HG03196 (cell line): ENCODE results near the gene PSG2.
"Not testable (repeated sequence)": the region's sequence is repeated elsewhere in the genome, so short reads cannot be mapped to it uniquely, and the experiment has no call there.

Source experiments
- ATAC-seq: cut with Tn5 transposase; IDR thresholded peaks from one replicate; pipeline ENCODE4 v1.9.1; 2021; ENCODE audit not compliant: unreplicated experiment

Gene PSG2

DNA sequence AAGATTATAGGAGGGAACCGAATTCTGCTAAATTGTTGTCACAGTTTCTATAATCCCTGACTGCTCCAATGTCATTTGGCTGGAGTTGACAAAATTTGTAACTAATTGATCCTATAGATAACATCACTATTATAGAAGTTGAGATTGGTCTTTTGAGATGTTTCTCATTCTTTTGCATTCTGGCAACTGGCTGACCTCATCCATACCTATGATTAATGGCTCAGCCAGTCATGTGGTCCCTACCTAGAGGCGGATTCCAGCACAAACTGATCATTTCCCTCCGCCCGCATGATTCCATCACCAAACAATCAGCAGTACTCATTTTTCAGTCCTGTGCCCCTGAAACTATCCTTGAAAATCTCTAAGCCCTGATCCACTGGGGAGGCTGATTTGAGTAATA, 4.2 kb downstream of the PSG2 start:
- no peak for ATAC-seq

DNA sequence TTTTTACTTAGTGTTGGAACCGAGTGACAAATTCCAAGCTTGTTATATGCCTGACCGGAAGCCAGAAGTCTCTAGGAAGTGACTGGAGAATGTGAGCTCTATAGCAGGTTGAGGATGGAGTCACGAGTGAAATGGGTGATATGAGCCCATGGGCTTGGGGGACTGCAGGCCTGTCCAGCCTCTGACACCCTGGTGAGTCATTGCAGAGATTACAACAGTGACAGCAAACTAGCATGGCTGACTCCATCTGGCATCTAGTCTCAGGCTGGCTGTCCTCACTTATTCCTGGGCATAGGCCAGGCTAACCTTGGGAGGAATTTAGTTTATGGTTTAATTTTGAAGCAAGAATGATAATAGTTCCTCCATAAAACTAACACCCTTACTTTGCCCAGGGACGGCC, 4.6 kb downstream of the PSG2 start:
- ATAC-seq: not testable (repeated sequence)

GRCh38 chr19:43062418-43062817, 20.1 kb downstream of the PSG2 start:
- ATAC-seq: not testable (repeated sequence)

DNA sequence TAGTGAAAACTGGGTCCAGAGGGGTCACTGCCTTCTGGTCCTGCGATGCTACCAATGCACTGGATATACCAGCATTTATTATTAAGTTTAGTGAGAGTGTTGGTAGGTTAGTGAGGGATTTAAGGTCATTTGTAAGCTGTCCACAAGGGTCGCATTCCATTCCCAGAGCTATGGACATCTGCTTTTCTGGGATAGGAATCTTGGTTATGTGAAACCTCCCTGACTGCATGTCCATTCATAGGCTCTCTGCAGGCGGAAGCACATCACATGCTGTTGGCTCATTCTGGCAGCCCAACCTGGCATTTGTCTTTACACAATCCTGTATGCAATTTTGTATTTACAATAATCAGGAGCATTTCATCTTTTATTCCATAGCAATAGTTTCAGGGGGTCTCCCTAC, 21.2 kb downstream of the PSG2 start:
- not testable (repeated sequence) for ATAC-seq

- not testable (repeated sequence) for ATAC-seq
Measured at GRCh38 chr19:43060254-43060653, 22.2 kb downstream of the PSG2 start.

- ATAC-seq: not testable (repeated sequence)
Measured at GRCh38 chr19:43059482-43059881, 23.0 kb downstream of the PSG2 start.

- ATAC-seq: not testable (repeated sequence)
Measured at GRCh38 chr19:43058440-43058839, 24.1 kb downstream of the PSG2 start.

DNA sequence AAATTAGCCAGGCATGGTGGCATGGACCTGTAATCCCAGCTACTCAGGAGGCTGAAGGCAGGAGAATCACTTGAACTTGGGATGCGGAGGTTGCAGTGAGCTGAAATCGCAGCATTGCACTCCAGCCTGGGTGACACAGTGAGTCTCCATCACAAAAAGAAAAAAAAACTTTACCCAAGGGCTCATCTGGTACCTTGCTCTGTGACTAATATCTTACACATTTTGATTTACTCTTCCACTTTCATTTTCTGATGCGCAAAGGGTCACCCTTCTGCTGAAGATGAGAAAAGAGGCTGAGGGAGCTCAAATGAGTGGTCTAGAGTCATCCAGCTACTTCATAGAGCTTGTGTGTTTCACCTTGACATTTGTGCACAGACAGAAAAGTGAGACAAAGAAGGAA, 34.5 kb downstream of the PSG2 start:
- ATAC-seq: not testable (repeated sequence)

DNA sequence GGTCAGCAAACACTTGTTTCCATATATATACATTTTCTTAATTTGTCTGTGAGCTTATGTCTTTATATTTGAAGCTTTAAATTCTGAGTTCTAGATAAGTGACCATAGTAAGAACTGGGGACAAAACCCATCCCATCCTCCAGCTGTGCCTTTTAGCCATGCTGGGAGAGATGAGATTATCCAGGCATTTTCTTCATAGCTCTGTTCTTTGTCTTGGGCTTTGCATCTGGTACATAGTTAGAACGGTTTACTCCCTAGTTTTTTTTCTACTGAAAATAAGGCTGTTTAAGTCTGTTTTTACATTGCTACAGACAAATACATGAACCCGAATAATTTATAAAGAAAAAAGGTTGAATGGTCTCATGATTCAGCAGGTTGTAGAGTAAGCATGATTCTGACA, 35.9 kb downstream of the PSG2 start:
- not testable (repeated sequence) for ATAC-seq

DNA sequence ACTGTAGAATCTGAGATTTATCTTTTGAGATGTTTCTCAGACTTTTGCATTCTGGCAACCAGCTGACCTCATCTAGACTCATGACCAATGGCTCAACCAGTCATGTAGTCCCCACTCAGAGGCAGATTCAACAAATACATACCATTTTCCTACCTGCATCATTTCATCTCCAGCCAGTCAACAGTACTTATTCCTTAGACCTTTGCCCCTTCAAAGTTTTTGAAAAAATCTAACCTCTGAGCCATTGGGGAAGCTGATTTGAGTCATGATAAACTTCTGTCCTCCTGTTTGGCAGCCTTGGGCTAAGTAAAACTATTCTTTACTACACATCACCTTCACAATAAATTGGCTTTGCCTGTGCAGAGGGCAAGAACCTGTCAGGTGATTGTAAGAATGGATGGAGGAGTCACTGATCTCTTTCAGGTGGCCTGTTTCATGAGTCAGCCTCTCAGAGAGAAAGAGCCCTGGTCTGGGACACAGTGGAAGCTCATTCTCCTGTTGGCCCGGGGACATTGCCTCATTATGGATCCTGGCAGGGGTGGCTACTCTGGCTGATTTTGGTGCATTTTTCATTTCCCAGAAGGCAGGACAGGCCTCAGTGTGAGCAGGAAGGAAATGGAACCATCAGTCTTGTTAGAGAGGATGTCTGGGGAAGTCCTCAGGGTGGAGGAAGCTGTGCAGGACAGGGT, 38.9 kb downstream of the PSG2 start:
- ATAC-seq: not testable (repeated sequence)

DNA sequence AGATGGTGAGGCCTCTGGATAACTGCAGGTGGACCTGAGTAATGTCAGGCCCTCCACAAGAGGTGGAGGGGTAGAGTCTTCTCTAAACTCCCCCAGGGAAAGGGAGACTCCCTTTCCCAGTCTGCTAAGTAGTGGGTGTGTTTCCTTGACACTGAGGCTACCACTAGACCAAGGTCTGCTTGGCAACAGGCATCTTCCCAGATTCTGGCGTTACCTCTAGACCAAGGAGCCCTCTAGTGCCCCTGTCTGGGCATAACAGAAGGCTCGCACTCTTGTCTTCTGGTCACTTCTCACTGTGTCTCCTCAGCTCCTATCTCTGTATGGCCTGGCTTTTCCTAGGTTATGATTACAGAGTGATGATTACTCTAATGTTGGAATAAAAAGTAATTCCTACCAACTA, 50.9 kb downstream of the PSG2 start:
- not testable (repeated sequence) for ATAC-seq

- ATAC-seq: no peak
Measured at GRCh38 chr19:43028866-43029265, 53.6 kb downstream of the PSG2 start.

- ATAC-seq: not testable (repeated sequence)
Measured at GRCh38 chr19:43027985-43028384, 54.5 kb downstream of the PSG2 start.

DNA sequence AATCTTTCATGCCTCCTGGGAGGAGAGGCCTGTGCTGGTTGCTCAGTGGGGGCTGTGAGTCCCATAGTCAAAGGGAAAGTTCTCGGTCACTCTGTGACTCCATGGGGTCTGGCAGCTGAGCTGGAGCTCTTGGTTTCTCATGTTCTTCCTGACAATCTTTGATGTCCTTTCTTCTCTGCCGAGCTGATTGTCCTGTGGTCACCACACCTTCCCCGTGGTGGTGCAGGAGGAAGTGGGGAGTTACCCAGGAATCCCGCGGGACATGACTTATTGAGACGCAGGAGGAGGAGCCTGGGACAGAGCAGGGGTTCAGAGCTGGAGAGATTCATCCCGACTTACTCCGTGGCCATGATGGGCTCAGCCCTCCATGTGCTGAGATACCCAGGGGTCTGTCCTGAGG, 55.4 kb downstream of the PSG2 start:
- not testable (repeated sequence) for ATAC-seq

DNA sequence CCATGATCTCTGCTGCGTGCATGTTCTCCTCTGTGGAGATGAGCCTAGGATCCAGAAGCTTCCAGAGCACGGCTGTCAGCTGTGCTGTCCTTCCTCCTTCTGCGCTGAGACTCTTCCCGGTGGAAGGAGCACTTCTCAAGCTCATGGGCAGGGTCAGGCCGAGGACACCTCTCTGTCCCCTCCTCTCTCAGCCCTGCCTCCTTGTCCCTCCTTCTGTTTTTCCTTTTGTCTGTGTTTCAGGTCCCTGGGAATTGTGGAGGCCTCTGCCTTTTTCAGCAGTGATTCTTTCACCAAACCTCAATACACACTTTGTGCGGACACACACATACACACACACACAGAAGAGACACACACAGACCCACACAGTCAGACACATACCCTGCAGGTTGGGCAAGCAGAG, 56.1 kb downstream of the PSG2 start, which contains the start of gene PSG11:
Gene PSG11 (minus strand): TSS at position 101 of the 400 bp plus-strand sequence. CDS start 97 bp downstream, at position 4.
- not testable (repeated sequence) for ATAC-seq

DNA sequence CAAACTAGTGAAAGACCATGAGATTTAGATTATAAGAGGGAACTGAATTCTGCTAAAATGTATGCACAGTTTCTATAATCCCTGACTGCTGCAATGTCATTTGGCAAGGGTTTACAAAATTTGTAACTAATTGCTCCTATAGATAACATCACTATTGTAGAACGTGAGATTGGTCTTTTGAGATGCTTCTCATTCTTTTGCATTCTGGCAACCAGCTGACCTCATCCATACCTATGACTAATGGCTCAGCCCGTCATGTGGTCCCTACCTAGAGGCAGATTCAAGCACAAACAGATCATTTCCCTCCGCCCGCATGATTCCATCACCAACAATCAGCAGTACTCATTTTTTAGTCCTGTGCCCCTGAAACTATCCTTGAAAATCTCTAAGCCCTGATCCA, 60.4 kb downstream of the PSG2 start:
- ATAC-seq: not testable (repeated sequence)

- not testable (repeated sequence) for ATAC-seq
Measured at GRCh38 chr19:43021629-43022028, 60.9 kb downstream of the PSG2 start.

- not testable (repeated sequence) for ATAC-seq
Measured at GRCh38 chr19:43019588-43019987, 62.9 kb downstream of the PSG2 start.
